ENCODE results near the gene GPR150.

Gene GPR150

DNA sequence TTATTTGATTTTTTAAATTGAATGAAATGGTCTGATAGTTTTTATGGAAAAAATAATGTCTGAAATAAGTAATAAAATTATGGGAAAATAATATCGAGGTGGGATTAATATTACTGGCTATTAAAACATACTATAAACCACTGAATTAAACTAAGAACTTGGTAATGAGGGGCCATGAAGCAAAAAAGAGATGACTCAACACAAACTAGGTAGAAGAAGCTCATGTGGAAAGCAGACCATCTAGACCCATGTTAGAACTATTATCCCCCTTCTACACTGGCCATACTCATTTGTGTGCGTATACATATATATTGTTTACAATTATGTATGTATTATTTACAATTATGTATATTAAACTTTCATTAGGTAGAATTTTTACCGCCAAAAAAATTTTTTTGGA is 8.5 kb upstream of the GPR150 start:
- TF ChIP-seq, protein P1, sequence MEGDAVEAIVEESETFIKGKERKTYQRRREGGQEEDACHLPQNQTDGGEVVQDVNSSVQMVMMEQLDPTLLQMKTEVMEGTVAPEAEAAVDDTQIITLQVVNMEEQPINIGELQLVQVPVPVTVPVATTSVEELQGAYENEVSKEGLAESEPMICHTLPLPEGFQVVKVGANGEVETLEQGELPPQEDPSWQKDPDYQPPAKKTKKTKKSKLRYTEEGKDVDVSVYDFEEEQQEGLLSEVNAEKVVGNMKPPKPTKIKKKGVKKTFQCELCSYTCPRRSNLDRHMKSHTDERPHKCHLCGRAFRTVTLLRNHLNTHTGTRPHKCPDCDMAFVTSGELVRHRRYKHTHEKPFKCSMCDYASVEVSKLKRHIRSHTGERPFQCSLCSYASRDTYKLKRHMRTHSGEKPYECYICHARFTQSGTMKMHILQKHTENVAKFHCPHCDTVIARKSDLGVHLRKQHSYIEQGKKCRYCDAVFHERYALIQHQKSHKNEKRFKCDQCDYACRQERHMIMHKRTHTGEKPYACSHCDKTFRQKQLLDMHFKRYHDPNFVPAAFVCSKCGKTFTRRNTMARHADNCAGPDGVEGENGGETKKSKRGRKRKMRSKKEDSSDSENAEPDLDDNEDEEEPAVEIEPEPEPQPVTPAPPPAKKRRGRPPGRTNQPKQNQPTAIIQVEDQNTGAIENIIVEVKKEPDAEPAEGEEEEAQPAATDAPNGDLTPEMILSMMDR (IDR thresholded peaks at IDR 0.05; ENCODE audit: insufficient read depth, low read depth, low read length, missing control alignments): no peak
- DNase-seq (ENCODE audit: low read depth): no peak
- H3K4me3 ChIP-seq (ENCODE audit: low read length): no peak overlapping the region

GRCh38 chr5:95613514-95613913 is 6.4 kb upstream of the GPR150 start:
- H3K4me3 ChIP-seq (ENCODE audit: low read length): no peak overlapping the region
- DNase-seq (ENCODE audit: low read depth): no peak
- TF ChIP-seq, protein P1 (IDR thresholded peaks at IDR 0.05; ENCODE audit: insufficient read depth, low read depth, low read length, missing control alignments): no peak

DNA sequence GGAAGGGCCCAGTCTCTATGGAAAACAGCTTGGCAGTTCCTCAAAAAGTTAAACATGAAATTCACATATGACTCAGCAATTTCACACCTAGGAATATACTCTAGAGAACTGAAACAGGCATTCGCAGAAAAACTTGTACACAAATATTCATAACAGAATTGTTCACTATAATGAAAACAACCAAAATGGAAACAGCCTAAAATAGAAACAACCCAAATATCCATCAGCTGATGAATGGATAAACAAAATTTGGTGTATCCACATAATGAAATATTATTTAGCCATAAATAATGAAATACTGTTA is 4.8 kb upstream of the GPR150 start:
- no peak overlapping the region for H3K4me3 ChIP-seq (ENCODE audit: low read length)
- no peak for DNase-seq (ENCODE audit: low read depth)
- TF ChIP-seq, protein P1 (IDR thresholded peaks at IDR 0.05; ENCODE audit: insufficient read depth, low read depth, low read length, missing control alignments): no peak

DNA sequence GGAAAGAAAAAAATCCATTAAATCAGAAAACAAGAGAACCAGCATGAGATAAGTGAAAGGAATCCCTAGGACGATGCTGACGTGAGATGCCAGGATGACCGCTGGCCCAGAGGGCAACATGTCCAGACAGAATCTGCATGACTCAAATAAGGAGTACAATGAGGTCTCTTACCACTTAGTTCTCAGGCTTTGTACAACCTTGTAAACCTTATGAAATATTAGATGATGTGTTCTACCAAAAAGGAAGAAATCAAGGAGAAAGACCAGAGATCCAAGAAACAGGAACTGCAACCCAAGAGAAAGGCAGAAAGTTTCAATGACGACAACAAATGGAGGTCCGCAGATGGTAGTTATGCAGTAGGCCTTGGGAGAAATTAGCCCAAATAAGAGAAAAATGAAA is 2.8 kb upstream of the GPR150 start:
- H3K4me3 ChIP-seq (ENCODE audit: low read length): no peak overlapping the region
- DNase-seq (ENCODE audit: low read depth): peak; percentile 94
- TF ChIP-seq, protein P1 (IDR thresholded peaks at IDR 0.05; ENCODE audit: insufficient read depth, low read depth, low read length, missing control alignments): no peak

GRCh38 chr5:95619096-95619495 is 791 bp upstream of the GPR150 start:
- TF ChIP-seq, protein P1 (IDR thresholded peaks at IDR 0.05; ENCODE audit: insufficient read depth, low read depth, low read length, missing control alignments): no peak
- no peak for DNase-seq (ENCODE audit: low read depth)
- H3K4me3 ChIP-seq (ENCODE audit: low read length): no peak overlapping the region

DNA sequence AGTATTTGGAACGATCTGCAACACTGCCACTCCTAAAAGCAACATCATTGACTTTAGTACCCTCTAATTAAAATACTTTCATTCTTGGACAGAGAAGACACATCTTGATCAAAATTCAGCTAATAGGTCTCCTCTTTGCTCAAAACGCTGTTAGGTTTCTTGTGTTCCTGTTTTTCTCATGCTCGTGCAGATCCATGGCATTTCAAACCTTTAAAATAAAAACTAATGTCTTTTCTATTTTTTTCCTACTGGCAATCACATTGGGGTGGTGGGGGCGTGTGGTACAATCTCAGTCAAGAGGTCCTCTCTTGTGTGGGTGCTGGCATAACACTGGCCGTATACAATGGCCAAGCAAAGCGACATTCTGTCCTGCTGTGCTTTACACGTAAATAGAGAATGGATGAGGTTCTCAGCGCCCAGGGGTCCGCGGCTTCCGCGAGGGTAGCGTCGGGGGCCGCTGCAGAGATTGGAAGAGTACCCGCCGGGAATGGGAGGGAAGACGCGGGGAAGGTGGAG is 315 bp upstream of the GPR150 start:
- DNase-seq (ENCODE audit: low read depth): no peak
- H3K4me3 ChIP-seq (ENCODE audit: low read length): peak overlapping the region; percentile 44
- TF ChIP-seq, protein P1 (IDR thresholded peaks at IDR 0.05; ENCODE audit: insufficient read depth, low read depth, low read length, missing control alignments): no peak

Data from epithelial cell of esophagus (primary cell).